Gastrocnemius medialis (tissue), 4 donors: ENCODE results near the gene UBE3C.

Source experiments
- CTCF ChIP-seq, 5 experiments: fragments of 450-650 bp in 3 of 5; fragments of 200-600 bp in 2 of 5; sonication (generic) in 2 of 5; IDR thresholded peaks in 4 of 5; conservative IDR thresholded peaks in 1 of 5; 1 replicate in 4 of 5; 2 replicates in 1 of 5; pipeline ENCODE4 v1.5.1; 2016 to 2019; ENCODE audit warnings: antibody characterized with exemption in 5 of 5, mild to moderate bottlenecking in 3 of 5, moderate library complexity in 3 of 5
- POLR2A ChIP-seq, 2 donors: fragments of 450-650 bp; IDR thresholded peaks; one replicate each; pipeline ENCODE4 v1.6.1; 2017; ENCODE audit warnings: antibody characterized with exemption in 2 of 2, mild to moderate bottlenecking in 2 of 2, moderate library complexity in 2 of 2

GRCh38 chr7:157238087-157238486 lies 99.4 kb downstream of the UBE3C start:
- TF ChIP-seq CTCF (IDR thresholded peaks at IDR 0.05 in 4 of 5, conservative IDR thresholded peaks at IDR 0.05 in 1 of 5) (no peak), POLR2A (IDR thresholded peaks at IDR 0.05) (no peak)
